Activated T-cell treated with anti-CD3 and anti-CD28 coated beads for 1 hour (primary cell): Measurements from ENCODE around the gene UBE2B.
"Not testable (repeated sequence)": the region's sequence is repeated elsewhere in the genome, so short reads cannot be mapped to it uniquely, and the experiment has no call there.

Experiments
- DNase-seq: peaks from one replicate; pipeline ENCODE4 v3.0.0-alpha.2; 2020; ENCODE audit warnings: low read depth

Gene UBE2B

DNA sequence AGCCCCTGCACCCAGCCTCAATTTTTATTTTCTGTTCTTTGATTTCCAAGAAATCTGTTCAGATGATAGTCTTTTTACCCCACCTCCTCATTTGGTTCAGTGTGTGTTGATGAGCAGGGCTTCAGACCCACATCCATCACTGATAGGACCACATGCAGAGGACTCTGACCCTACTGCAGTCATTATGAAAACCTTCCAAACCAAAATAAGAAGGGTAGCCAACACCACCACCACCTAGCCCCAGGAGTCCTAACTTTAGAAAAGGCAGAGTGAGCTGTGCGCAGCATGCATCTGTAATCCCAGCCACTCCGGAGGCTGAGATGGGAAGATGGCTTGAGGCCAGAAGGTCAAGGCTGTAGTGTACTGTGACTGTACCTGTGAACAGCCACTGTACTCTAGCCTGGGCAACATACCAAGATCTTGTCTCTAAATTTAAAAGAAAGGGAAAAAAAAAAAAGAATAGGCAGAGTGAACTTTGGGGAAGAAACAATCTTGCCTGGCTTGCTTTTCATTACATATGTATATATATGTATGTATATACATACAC, 27.3 kb downstream of the UBE2B start:
- no peak for DNase-seq

- no peak for DNase-seq
These were observed 32.6 kb downstream of the UBE2B start for GRCh38 chr5:134403951-134404350.

GRCh38 chr5:134406390-134406789, 35.0 kb downstream of the UBE2B start:
- no peak for DNase-seq

GRCh38 chr5:134409321-134409720, 38.0 kb downstream of the UBE2B start:
- DNase-seq: no peak

GRCh38 chr5:134410822-134411221, 39.5 kb downstream of the UBE2B start:
- DNase-seq: no peak

- no peak for DNase-seq
These were observed 39.8 kb downstream of the UBE2B start for GRCh38 chr5:134411228-134411545.

DNA sequence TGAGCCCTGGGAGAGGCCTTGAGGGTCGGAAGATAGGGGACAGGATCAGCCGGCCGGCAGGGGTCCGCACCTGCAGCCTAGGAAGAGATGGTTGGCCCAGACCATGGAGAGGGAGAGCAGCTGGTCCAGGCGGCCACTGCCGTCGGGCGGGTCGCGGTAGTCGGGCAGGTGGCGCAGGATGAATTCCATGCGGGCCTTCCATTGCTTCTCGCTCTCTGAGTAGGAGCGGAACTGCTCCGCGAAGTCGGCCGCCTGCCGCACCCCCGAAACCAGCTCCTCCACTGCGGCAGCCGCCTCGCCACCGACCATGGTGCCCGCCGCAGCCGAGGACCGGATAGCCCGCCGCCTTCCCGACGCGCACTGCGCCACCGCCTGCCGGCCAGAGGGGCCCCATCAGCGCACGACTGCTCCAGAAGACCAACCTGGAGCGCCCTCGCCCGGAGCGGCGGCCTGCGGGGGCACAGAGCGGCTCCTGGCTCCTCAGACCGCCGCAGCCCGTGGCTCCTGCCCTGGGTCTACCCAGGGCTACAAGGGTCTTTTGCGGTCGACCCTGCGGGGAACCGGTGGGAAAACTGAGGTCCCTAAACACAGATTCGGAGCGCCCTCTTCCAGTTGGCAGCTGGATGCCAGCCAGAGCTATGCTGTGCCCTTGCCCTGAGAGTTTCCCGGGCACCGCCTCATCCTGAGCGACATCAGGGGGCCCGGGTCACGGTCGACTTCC, 40.3 kb downstream of the UBE2B start, which contains the start of gene CDKN2AIPNL:
TSS of gene CDKN2AIPNL (minus strand) at position 336 of the 721 bp plus-strand sequence. CDS start at position 309, 27 bp downstream.
- peak; percentile 86 for DNase-seq

DNA sequence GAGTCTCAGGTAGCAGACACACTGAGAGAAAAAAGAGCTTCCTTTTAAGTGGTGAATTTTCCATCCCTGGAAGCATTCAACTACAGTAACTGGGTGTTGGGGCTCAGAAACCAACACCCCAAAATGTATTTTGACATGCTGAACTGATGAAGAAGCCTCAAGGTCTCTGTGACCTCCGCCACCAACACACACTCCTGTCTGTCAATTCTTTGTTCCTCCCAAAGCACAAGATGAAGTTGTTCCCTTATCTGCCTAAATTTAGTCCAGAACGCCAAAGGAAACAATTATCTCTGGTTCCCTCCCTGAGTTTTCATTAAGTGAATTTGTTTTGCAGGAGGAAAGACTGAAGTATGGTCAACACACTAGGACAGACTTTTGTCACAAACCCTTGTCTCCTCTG, 41.7 kb downstream of the UBE2B start:
- DNase-seq: no peak

DNA sequence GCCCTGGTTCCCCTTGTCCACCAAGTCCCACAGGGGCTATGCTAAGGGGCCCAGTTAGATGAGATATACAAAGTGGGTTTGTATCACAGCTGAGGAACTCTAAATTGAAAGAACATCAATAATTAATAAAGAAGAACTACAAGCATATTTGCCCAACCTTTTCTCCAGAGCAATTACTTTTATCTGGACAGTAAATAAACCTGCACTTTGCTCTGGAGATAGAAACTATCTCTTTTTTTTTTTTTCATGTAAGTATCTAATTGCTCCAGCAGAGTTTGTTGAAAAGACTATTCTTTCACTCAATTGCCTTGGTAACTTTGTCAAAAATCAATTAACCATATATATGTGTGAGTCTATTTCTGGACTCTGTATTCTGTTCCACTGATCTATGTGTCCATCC, 46.3 kb downstream of the UBE2B start:
- no peak for DNase-seq

DNA sequence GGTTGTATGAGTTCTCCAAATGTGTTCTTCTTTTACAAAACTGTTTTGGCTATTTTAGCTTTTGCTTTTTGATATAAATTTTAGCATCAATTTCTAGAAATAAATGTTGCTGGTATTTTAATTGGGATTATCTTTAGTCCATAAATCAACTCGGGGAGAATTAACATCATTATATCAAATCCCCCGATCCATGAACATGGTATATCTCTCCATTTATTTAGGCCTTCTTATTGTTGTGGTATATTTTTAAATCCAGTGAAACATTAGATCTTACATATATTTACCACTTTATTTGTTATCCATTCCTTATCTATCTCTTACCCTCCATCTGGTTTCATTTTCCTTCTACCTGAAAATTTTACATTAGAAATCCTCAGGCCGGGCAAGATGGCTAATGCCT, 47.6 kb downstream of the UBE2B start:
- no peak for DNase-seq

DNA sequence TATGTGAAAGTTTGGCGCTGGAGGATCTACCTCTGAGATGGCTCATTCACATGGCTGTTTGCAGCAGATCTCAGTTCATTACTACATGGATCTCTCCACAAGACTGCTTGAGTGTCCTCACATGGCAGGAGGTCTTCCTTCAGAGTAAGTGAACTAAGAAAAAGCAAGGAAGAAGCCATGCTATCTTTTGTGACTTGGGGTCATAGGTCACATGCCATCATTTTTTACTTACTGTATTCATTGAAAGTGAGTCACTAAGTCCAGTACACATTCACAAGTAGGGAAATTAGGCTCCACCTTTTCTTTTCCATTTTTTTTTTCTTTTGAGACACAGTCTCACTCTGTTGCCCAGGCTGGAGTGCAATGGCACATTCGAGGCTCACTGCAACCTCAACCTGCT, 49.0 kb downstream of the UBE2B start:
- no peak for DNase-seq

GRCh38 chr5:134421038-134421437, 49.7 kb downstream of the UBE2B start:
- DNase-seq: not testable (repeated sequence)

DNA sequence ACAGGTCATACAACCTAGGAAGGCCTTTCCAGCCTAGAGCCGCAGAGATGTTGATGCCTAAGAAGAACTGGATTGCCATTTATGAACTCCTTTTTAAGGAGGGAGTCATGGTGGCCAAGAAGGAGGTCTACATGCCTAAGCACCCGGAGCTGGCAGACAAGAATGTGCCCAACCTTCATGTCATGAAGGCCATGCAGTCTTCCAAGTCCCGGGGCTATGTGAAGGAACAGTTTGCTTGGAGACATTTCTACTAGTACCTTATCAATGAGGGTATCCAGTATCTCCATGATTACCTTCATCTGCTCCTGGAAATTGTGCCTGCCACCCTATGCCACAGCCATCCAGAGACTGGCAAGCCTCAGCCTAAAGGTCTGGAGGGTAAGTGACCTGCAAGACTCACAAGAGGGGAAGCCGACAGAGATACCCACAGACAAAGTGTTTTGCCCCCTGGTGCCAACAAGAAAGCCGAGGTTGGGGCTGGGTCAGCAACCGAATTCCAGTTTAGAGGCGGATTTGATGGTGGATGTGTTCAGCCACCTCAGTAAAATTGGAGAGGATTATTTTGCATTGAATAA, 51.5 kb downstream of the UBE2B start:
- no peak for DNase-seq

- no peak for DNase-seq
These were observed 52.0 kb downstream of the UBE2B start for GRCh38 chr5:134423376-134423775.

DNA sequence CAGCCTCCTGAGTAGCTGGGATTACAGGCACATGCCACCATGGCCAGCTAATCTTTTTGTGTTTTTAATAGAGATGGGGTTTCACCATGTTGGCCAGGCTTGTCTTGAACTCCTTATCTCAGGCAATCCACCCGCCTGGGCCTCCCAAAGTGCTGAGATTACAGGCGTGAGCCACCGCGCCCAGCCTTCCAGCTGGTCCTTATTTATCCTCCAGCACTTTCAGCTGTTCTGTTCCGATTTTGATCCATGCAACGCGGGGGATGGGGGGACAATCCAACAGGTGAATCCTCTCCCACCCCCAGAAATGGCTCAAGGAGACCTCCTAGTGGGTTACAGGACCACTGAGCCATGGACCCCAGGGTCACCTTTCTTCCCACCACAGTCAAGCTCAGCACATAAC, 55.0 kb downstream of the UBE2B start:
- DNase-seq: no peak

DNA sequence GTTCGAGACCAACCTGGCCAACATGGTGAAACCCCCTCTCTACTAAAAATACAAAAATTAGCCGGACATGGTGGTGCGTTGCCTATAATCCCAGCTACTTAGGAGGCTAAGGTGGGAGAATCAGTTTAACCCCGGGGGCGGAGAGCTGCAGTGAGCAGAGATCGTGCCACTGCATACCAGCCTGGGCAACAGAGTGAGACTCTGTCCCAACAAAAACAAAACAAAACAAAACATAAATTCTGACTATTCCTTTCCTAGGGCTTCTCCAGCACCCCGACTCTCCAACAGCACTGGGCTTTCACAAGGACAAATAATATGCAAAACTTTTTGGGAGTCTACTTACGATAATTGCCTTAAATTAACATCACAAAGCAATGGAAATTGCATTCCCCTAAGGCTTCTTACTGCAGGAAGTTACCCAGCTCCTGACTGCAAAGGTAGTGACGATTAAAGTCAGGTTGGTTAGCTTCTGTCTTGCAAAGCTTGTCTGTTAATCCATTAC, 56.2 kb downstream of the UBE2B start:
- DNase-seq: no peak

DNA sequence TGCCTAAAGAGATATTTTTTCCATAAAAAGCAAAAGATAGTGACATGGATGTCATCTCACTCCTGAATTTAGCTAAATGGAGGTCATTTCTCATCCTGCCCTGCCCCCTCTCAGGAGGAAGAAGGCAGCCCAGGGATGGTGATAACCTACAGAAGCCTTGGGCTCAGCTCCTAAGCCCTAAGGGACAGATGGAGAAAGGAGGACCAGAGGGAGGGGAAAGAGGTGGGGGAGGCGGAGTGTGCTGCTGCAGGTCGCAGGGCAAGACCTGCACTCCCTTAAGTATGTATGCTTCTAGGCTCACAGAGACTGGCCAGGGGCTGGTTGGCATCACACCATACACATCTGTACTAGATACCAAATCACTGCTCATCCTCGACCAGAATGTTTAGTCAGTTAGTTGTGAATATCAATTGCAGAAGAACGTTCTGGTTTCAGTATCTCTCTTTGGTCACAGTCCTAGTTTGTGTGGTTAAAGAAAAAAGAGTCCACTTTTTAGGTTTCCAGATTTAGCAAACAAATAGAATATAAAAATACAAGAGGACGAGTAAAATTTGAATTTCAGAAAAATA, 58.7 kb downstream of the UBE2B start:
- no peak for DNase-seq

GRCh38 chr5:134432174-134432573, 60.8 kb downstream of the UBE2B start:
- DNase-seq: no peak

- DNase-seq: no peak
These were observed 61.4 kb downstream of the UBE2B start for GRCh38 chr5:134432677-134433359.

- no peak for DNase-seq
These were observed 64.2 kb downstream of the UBE2B start for GRCh38 chr5:134435560-134435959.

DNA sequence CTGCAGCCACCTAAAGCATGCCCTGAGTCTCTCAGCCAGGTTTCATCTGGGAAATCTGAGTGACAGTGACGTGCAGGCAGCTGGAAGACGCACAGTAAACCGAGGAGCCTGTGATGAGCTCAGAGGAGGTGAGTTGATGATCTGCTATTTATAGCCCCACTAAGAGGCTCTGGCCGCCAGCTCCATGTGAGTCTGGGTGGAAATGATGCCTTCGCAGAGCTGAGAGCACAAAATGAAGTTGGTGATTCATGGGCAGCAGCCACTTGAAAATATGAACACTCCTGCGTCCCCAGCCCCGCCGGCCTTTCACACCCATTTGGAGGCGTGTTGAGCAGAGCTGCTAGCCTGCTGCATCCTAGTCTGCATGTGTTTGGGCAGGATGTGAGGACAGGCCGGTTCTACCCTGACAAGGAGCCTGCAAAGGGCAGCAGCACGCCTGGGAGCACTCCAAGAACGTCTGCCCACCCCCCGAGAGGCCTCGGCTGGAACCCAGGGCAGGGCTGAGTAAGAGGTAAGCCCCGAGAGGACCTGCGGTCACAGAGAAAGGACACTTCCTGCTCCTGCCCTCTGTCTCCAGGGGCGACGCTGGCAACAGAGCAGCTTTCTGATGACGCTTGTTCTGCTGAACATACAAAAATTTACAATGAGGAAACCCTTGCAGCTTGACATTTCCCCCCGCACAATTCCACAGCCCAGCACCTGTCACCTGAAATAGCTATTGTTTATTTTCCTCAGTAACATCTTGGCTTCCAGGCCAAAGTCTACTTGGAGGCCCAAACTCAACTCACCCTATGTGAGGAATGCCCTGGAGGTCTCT, 65.4 kb downstream of the UBE2B start:
- DNase-seq: peak; percentile 11

DNA sequence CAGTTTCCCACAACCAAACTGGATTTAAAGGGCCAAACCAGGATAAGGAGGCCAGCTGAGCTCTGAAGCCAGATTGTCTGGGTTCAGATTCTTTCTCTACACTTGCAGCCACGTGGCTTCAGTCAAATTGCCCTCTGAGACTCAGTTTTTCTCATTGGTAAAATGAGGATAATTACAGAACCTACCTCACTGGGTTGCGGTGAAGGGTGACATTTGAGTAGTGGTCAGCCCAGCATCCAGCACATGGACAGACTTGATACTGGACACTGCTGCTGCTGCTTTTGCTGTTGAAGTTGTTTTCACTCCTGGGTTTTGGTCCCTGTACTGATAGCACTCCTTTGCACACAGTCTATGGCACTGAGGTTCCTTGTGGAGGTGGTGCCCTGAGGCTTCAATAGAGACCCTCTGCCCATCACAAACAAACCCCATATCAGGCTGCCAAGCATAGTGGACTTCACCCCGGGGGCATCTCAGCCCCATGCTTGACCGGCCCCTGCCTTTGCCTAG, 66.0 kb downstream of the UBE2B start:
- DNase-seq: no peak
